Body of pancreas (tissue), 4 donors: ENCODE results near the gene CALCOCO1. TPM values are rescaled to one million over a fixed set of nuclear protein-coding genes. Genes with fewer than 3 reads are reported as not detected.

Source experiments
- ATAC-seq: fragments of 150-250 bp; one replicate; pipeline ENCODE4 v1.9.1; 2016
- DNase-seq, 4 donors: peaks; one replicate each; pipeline ENCODE4 v3.0.0-alpha.2; 2019
- H3K27ac ChIP-seq, 4 donors: fragments of 200-600 bp; sonication (generic); 1 replicate in 3 of 4; 2 replicates in 1 of 4; pipeline versions ENCODE4 v1.5.1 to v1.6.1; 2016 to 2019; ENCODE audit warnings: mild to moderate bottlenecking in 1 of 4, mixed read lengths in 1 of 4, moderate library complexity in 1 of 4
- H3K27me3 ChIP-seq, 2 donors: fragments of 200-600 bp; sonication (generic); one replicate each; pipeline ENCODE4 v1.6.0; 2016; ENCODE audit warnings: mild to moderate bottlenecking in 1 of 2
- H3K36me3 ChIP-seq, 2 donors: fragments of 200-600 bp; sonication (generic); replicated peaks in 1 of 2; 2 replicates each; pipeline ENCODE4 v1.5.1; 2016; ENCODE audit warnings: low read depth in 2 of 2; ENCODE audit not compliant: insufficient read depth in 1 of 2
- H3K4me1 ChIP-seq: fragments of 200-600 bp; sonication (generic); one replicate; pipeline ENCODE4 v1.6.0; 2016
- H3K4me3 ChIP-seq, 2 donors: fragments of 200-600 bp; sonication (generic); 1 replicate in 1 of 2; 2 replicates in 1 of 2; pipeline ENCODE4 v1.5.1; 2016 to 2019
- H3K9me3 ChIP-seq, 3 donors: fragments of 200-600 bp; sonication (generic); 1 replicate in 2 of 3; 2 replicates in 1 of 3; pipeline ENCODE4 v1.5.1; 2016
- POLR2A ChIP-seq, 3 donors: fragments of 450-650 bp; IDR thresholded peaks; one replicate each; pipeline ENCODE4 v1.6.1; 2016; ENCODE audit warnings: antibody characterized with exemption in 3 of 3, mild to moderate bottlenecking in 2 of 3
- WGBS, 2 donors: methylation state at CpG; one replicate each; pipeline ENCODE4 v1.1.5; 2017; 5-methylcytosine and 5-hydroxymethylcytosine counted together
- intact Hi-C: fragments of 100-400 bp; cut with DNase I; formaldehyde crosslinking; loops from one replicate; pipeline ENCODE4 v1.15.1; 2023
- total RNA-seq, 2 donors: library from RNA; depleted of rRNA; stranded (reverse); fragments of >200 nt; gene quantifications; one replicate each; pipeline ENCODE4 v1.1.0, GENCODE V29; 2016
- TF ChIP-seq, protein P1 (sequence below), 7 experiments: fragments of 450-650 bp in 4 of 7; fragments of 200-600 bp in 3 of 7; sonication (generic) in 3 of 7; IDR thresholded peaks; one replicate each; pipeline ENCODE4 v1.5.1; 2016 to 2019; ENCODE audit warnings: antibody characterized with exemption in 7 of 7

Gene CALCOCO1
- total RNA-seq, 2 donors from 2014 or later, result 109 to 153 TPM

DNA sequence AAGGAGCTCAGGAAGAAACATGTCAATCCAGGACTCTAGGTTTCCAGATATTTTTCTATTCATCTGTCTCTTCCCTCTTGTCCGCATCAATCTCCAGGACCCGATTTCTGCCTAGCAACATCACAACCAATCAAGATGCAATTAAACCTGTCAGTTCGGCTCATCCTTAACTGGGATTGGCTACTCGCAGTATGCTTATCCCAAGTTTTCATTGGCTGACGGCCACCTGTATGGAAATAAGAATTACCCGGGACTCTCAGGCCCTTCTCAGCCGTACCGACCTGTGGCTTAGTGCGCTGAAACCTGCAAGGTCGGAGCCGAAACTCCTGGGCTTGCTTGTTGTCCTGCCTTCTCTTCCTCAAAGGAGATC lies 31.0 kb downstream of the CALCOCO1 start:
- peak; percentile 62 to 85 (median 75) for DNase-seq
- Histone ChIP-seq H3K27me3 (peaks cover 3 to 31% of the 10 kb centered on the region in 2 donors), H3K4me1 (peaks cover 19% of the 10 kb centered on the region), H3K9me3 (no peaks in the 10 kb centered on the region), H3K27ac (no peak overlapping the region), H3K36me3 (no peaks in the 10 kb centered on the region), H3K4me3 (no peak overlapping the region)
- ATAC-seq, result peak; percentile 95
- intact Hi-C loops, result no loop called here
- 11 to 13% methylated on average over 11 of the region's 11 CpGs for WGBS, 2 donors
- TF ChIP-seq, protein P1, sequence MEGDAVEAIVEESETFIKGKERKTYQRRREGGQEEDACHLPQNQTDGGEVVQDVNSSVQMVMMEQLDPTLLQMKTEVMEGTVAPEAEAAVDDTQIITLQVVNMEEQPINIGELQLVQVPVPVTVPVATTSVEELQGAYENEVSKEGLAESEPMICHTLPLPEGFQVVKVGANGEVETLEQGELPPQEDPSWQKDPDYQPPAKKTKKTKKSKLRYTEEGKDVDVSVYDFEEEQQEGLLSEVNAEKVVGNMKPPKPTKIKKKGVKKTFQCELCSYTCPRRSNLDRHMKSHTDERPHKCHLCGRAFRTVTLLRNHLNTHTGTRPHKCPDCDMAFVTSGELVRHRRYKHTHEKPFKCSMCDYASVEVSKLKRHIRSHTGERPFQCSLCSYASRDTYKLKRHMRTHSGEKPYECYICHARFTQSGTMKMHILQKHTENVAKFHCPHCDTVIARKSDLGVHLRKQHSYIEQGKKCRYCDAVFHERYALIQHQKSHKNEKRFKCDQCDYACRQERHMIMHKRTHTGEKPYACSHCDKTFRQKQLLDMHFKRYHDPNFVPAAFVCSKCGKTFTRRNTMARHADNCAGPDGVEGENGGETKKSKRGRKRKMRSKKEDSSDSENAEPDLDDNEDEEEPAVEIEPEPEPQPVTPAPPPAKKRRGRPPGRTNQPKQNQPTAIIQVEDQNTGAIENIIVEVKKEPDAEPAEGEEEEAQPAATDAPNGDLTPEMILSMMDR (IDR thresholded peaks at IDR 0.05), result no peak
- no peak for TF ChIP-seq POLR2A (IDR thresholded peaks at IDR 0.05)

DNA sequence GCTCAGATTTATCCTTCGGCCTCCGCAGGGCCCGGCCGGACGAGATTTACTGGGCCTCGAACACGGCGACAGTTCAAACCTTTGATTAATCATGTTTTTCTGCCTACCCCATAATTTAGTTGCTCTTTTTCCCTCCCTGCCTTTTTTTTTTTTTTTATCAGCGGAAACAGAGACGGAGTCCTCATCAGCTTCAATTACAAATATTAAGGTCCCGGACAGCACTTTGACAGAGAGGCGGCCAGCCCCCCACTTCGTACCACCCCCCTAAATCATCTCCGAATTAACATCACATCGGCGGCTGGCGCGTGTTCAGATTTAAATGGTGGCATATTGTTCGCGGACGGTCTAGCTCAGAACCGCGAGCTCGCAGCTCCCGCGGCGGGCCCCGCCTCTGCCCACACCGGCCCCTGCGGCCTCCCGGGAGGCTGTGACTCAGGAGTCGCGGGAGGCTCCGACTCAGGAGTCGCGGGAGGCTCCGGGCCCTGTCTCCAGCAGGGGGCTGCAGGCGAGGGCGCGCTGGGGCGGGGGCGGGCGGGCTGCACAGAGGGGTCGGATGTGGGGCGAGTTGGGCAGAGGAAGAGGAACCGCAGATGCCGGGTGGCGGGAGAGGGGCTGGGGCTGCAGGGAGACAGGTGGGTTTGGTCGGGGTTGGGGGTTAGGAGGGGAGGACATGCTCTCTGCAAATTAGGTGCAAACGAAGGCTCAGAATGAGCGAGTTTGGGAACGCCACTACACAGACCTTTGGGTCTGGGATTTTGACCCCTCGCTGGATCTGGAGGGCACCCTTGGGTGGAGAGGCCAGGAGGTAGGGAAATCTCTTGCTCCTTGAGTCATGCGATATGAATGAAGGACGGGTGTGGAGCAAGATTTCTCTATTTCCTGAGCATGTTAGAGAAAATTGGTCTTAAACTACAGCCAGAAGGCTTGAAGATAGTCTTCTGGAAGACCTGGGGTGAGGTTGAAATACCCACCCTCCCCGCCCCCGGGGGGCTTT lies 31.8 kb downstream of the CALCOCO1 start:
- TF ChIP-seq POLR2A (IDR thresholded peaks at IDR 0.05), result no peak
- TF ChIP-seq, protein P1 (IDR thresholded peaks at IDR 0.05), result no peak
- H3K4me1 ChIP-seq, result peaks cover 19% of the 10 kb centered on the region
- H3K36me3 ChIP-seq, result no peaks in the 10 kb centered on the region
- intact Hi-C loops, result no loop called here
- H3K4me3 ChIP-seq, result no peak overlapping the region
- ATAC-seq (peak; percentile 26), DNase-seq (peak in 2 of 4 donors; percentile 25 to 28)
- H3K27ac ChIP-seq, result no peak overlapping the region
- 10 to 16% methylated on average over 38 to 50 of the region's 57 CpGs for WGBS, 2 donors
- peaks cover 3 to 31% of the 10 kb centered on the region in 2 donors for H3K27me3 ChIP-seq
- H3K9me3 ChIP-seq, result no peaks in the 10 kb centered on the region

DNA sequence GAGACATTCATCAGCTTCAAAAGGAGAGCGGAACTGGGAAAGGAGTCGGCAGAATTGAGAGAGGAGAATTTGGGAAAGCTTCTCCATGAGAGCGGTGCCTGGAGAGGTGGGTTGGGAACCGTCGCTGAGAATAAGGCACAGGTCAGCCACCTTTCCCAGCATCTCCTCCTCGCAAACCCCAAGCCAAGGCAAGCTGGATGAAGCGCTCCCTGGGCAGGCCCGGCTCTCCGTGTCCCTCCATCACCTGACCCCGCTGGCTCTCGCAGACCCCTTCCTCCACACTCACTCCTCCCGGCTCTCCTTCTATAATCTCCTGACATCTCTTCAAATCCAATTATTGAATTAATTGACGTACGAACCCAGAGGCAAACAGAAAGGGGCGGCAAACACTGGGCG lies 32.5 kb downstream of the CALCOCO1 start:
- no peak overlapping the region for H3K4me3 ChIP-seq
- intact Hi-C loops, result no loop called here
- H3K36me3 ChIP-seq, result no peaks in the 10 kb centered on the region
- WGBS, 2 donors, result 51 to 68% methylated on average over 16 of the region's 16 CpGs
- no peak for ATAC-seq
- H3K27me3 ChIP-seq, result peaks cover 3 to 31% of the 10 kb centered on the region in 2 donors
- no peak overlapping the region for H3K27ac ChIP-seq
- no peaks in the 10 kb centered on the region for H3K9me3 ChIP-seq
- H3K4me1 ChIP-seq, result peaks cover 19% of the 10 kb centered on the region
- TF ChIP-seq, protein P1 (IDR thresholded peaks at IDR 0.05), result no peak
- no peak for DNase-seq

DNA sequence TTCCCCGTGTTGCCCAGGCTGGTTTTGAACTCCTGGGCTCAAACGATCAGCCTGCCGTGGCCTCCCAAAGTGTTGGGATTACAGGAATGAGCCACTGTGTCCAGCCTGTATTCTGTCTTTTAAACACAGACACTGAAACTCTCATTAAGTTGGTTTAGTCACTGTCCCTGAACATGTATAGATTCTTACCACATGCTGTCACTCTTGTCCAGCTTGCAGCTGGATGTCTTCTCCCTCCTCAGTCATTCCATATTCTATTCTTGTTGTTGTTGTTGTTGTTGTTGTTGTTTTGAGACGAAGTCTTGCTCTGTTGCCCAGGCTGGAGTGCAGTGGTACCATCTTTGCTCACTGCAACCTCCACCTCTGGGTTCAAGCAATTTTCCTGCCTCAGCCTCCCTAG lies 39.1 kb downstream of the CALCOCO1 start:
- no peaks in the 10 kb centered on the region for H3K27me3 ChIP-seq
- intact Hi-C loops, result no loop called here
- no peaks in the 10 kb centered on the region for H3K36me3 ChIP-seq
- no peak for TF ChIP-seq POLR2A (IDR thresholded peaks at IDR 0.05)
- TF ChIP-seq, protein P1 (IDR thresholded peaks at IDR 0.05), result no peak
- H3K9me3 ChIP-seq, result no peaks in the 10 kb centered on the region
- no peak overlapping the region for H3K4me3 ChIP-seq
- H3K27ac ChIP-seq, result no peak overlapping the region
- 82 to 86% methylated on average over 4 of the region's 4 CpGs for WGBS, 2 donors
- DNase-seq (no peak), ATAC-seq (no peak)
- peaks cover 19% of the 10 kb centered on the region for H3K4me1 ChIP-seq
